HG03520 (cell line): ENCODE results near the gene PSMB8.

Experiments used
- ATAC-seq: cut with Tn5 transposase; IDR thresholded peaks from one replicate; pipeline ENCODE4 v1.9.1; 2021; ENCODE audit warnings: mild to moderate bottlenecking, moderate library complexity; ENCODE audit not compliant: unreplicated experiment

PSMB8 gene

DNA sequence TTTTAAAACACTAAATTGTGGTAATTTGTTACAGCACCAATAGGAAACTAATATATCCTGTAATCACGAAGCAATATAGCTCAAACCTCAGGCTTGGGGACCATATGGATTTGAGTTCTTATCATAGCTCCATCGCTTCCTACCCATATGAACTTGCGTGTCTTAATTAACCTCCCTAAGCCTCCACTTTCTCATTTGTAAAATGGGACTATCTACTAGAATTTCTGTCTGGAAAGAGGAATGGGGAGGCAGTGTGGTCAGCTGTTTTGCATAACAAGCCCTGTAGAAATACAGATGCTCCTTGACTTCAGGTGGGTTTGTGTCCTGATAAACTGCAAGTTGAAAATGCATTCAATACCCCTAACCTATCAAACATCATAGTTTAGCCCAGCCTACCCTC, 44.1 kb downstream of the PSMB8 start:
- ATAC-seq = no peak

- ATAC-seq = no peak
These were observed 44.7 kb downstream of the PSMB8 start for GRCh38 chr6:32799168-32799567.

GRCh38 chr6:32796848-32797776, 46.7 kb downstream of the PSMB8 start:
- ATAC-seq = no peak

DNA sequence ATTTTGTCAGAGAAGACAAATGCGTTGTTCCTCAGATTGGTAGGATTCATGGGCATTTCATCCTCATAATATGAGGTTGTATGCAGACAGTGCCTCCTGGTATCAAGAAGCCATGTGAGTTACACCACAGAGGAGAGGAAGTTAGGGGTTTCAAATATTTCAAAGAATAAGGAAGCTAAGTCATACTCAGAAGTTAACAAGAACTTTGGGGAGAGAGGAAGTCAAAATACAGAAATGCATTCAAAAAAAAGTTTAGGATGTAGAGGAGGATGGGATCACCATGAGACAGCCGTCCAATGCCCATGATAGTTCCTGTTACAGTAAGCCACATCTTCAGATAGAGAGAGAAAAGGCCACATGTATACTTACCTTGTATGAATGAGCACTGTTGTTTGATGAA, 49.3 kb downstream of the PSMB8 start:
- ATAC-seq = no peak

- ATAC-seq = no peak
These were observed 50.9 kb downstream of the PSMB8 start for GRCh38 chr6:32792901-32793435.
